Measurements from ENCODE around the gene CNTN5. TPM values are rescaled to one million over a fixed set of nuclear protein-coding genes. Genes with fewer than 3 reads are reported as not detected.

The CNTN5 gene
- total and polyA plus RNA-seq, 10 of the 15 experiments (the other 5 are each of a cell fraction or from before 2014, with no cell fraction given) = 0.01 TPM; not detected in 9

DNA sequence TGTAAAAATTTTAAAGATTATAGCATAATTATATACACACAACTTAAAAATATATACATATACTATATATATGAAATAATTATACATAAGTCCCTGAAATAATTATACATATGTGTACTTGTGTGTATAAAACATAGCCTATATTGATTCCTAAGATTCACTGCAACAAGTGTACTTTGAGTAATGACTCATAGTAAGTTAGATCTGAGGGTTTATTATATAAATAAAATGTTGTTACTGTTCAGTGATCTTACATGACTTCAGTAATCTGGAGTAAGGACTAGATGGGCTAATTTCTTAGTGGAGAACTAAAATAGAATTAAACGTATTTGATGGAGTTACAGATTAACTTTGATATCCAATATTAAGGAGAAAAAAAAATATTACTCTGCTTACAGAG, 350.5 kb downstream of the CNTN5 start (continued):
- TF ChIP-seq, protein P1, sequence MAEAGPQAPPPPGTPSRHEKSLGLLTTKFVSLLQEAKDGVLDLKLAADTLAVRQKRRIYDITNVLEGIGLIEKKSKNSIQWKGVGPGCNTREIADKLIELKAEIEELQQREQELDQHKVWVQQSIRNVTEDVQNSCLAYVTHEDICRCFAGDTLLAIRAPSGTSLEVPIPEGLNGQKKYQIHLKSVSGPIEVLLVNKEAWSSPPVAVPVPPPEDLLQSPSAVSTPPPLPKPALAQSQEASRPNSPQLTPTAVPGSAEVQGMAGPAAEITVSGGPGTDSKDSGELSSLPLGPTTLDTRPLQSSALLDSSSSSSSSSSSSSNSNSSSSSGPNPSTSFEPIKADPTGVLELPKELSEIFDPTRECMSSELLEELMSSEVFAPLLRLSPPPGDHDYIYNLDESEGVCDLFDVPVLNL (IDR thresholded peaks at IDR 0.05; ENCODE audit: low read depth, low read length) = no peak
- no peak for TF ChIP-seq ETV6 (conservative IDR thresholded peaks at IDR 0.05 in 1 of 2, IDR thresholded peaks at IDR 0.05 in 1 of 2; ENCODE audit: borderline replicate concordance in 1 of 2, low read depth in 1 of 2)
- no peak for TF ChIP-seq SMARCA5 (IDR thresholded peaks at IDR 0.05)

DNA sequence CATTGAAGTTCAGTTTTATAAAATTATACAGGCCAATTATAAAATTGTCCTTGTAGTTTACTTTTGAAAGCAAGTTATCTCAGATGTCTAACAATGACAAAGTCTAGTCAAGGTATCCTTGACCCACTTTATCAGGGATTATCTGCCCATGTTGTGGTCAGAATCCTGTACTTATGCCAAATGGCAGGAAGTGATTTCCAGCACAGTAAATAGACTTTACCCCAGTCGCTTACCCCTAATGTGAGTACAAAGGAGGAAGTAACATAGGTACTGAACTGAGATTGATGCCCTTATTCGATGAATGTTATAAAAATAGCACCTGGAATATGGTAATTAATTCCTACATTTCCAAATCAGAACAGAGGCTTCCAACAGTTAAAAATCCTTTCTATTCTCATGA, 355.7 kb downstream of the CNTN5 start:
- no peaks in the 10 kb centered on the region for H3K9me3 ChIP-seq (replicated peaks; ENCODE audit: control insufficient read depth, insufficient read depth, low read length)
- ChIA-PET SMC1A (ENCODE audit: uncharacterized antibody, unreplicated experiment) (no interaction called here), POLR2A (no interaction called here), CTCF (no interaction called here), RAD21 (ENCODE audit: unreplicated experiment) (no interaction called here)
- no peak overlapping the region for H2AFZ ChIP-seq (ENCODE audit: control insufficient read depth, low read depth, low read length)
- H3K27me3 ChIP-seq (replicated peaks in 1 of 2; ENCODE audit: control insufficient read depth in 2 of 2, insufficient read depth in 2 of 2, low read length in 1 of 2) = no peaks in the 10 kb centered on the region
- no peak for TF ChIP-seq NFYA (IDR thresholded peaks at IDR 0.05; ENCODE audit: borderline replicate concordance, low read depth, low read length)
- no peak for TF ChIP-seq MYC (IDR thresholded peaks at IDR 0.05; ENCODE audit: insufficient read depth, insufficient read length, insufficient replicate concordance, low read length, severe bottlenecking)
- no peak for TF ChIP-seq MTA2 (IDR thresholded peaks at IDR 0.05; ENCODE audit: low read depth)
- TF ChIP-seq BRCA1 (IDR thresholded peaks at IDR 0.05; ENCODE audit: low read depth, low read length) = no peak
- no peak for TF ChIP-seq JUND (IDR thresholded peaks at IDR 0.05; ENCODE audit: low read depth, low read length)
- TF ChIP-seq, protein P2, sequence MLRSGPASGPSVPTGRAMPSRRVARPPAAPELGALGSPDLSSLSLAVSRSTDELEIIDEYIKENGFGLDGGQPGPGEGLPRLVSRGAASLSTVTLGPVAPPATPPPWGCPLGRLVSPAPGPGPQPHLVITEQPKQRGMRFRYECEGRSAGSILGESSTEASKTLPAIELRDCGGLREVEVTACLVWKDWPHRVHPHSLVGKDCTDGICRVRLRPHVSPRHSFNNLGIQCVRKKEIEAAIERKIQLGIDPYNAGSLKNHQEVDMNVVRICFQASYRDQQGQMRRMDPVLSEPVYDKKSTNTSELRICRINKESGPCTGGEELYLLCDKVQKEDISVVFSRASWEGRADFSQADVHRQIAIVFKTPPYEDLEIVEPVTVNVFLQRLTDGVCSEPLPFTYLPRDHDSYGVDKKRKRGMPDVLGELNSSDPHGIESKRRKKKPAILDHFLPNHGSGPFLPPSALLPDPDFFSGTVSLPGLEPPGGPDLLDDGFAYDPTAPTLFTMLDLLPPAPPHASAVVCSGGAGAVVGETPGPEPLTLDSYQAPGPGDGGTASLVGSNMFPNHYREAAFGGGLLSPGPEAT (IDR thresholded peaks at IDR 0.05; ENCODE audit: low read depth) = no peak
- no peak for TF ChIP-seq ZZZ3 (IDR thresholded peaks at IDR 0.05; ENCODE audit: control insufficient read depth, insufficient read length, low read depth)
- no peak for TF ChIP-seq ATF7 (IDR thresholded peaks at IDR 0.05; ENCODE audit: low read depth)
- no peak for TF ChIP-seq RB1 (IDR thresholded peaks at IDR 0.05; ENCODE audit: borderline replicate concordance)
- TF ChIP-seq, protein P3, sequence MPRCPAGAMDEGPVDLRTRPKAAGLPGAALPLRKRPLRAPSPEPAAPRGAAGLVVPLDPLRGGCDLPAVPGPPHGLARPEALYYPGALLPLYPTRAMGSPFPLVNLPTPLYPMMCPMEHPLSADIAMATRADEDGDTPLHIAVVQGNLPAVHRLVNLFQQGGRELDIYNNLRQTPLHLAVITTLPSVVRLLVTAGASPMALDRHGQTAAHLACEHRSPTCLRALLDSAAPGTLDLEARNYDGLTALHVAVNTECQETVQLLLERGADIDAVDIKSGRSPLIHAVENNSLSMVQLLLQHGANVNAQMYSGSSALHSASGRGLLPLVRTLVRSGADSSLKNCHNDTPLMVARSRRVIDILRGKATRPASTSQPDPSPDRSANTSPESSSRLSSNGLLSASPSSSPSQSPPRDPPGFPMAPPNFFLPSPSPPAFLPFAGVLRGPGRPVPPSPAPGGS (IDR thresholded peaks at IDR 0.05; ENCODE audit: borderline replicate concordance, insufficient read depth, low read depth, low read length, poor library complexity, severe bottlenecking) = no peak
- TF ChIP-seq RFX5 (IDR thresholded peaks at IDR 0.05; ENCODE audit: low read depth, low read length) = no peak
- intact Hi-C loops (cut with micrococcal nuclease; ENCODE audit: unreplicated experiment) (no loop called here), in situ Hi-C loops (cut with MboI) (no loop called here)
- H4K20me1 ChIP-seq (ENCODE audit: control insufficient read depth, insufficient read depth) = no peaks in the 10 kb centered on the region
- no peak overlapping the region for H3K27ac ChIP-seq (ENCODE audit: control insufficient read depth, insufficient read depth)
- H3K4me1 ChIP-seq (ENCODE audit: control insufficient read depth, insufficient read depth, low read length) = no peaks in the 10 kb centered on the region
- no peaks in the 10 kb centered on the region for H3K79me2 ChIP-seq (ENCODE audit: control insufficient read depth, insufficient read depth, low read length)
- H3K4me3 ChIP-seq = no peak overlapping the region
- H3K9ac ChIP-seq (ENCODE audit: control insufficient read depth, insufficient read depth, low read length) = no peak overlapping the region
- no TSS peak for BruUV-seq (replicated peaks)
- H3K4me2 ChIP-seq (ENCODE audit: control insufficient read depth, insufficient read depth) = no peak overlapping the region
- WGBS (ENCODE audit: insufficient coverage, insufficient replicate concordance, low lambda C conversion rate, missing lambda C conversion rate) = 0% methylated on average over 2 of the region's 2 CpGs
- H3K36me3 ChIP-seq (ENCODE audit: control insufficient read depth in 2 of 2, insufficient read depth in 2 of 2, low read length in 1 of 2) = no peaks in the 10 kb centered on the region
- no peak for FAIRE-seq
- no peak for ATAC-seq
- no peak for DNase-seq (ENCODE audit: low read depth, low spot score)
